IMR-90 (cell line): ENCODE results near the gene EPN2. TPM values are rescaled to one million over a fixed set of nuclear protein-coding genes. Genes with fewer than 3 reads are reported as not detected.
A peak's percentile ranks its signal among the peaks of the same experiment; 100 is the strongest.

Source experiments
- ATAC-seq: fragments of 200-7000 bp; cut with Tn5 transposase; 2 replicates; pipeline ENCODE4 v1.9.1; 2020; ENCODE audit warnings: low read depth, mild to moderate bottlenecking, moderate library complexity
- BruUV-seq: library from RNA; stranded (reverse); fragments of 400-500 nt; replicated peaks from 2 replicates; lab custom pipeline; 2021; lab: Mats Ljungman, UMichigan
- CTCF ChIA-PET: fragments of 300-600 bp; formaldehyde crosslinking; extraction: SDS; loops from one replicate; lab custom pipeline; 2021; ENCODE audit warnings: antibody characterized with exemption; lab: Yijun Ruan, JAX
- POLR2A ChIA-PET: fragments of 300-600 bp; sonication (Branson Sonifier 250); formaldehyde crosslinking; loops from one replicate; lab custom pipeline; 2022; ENCODE audit warnings: antibody characterized with exemption; ENCODE audit not compliant: unreplicated experiment; lab: Charles Lee
- DNase-seq: peaks from one replicate; pipeline ENCODE4 v3.0.0; 2013
- H2AFZ ChIP-seq: replicated peaks from 2 replicates; pipeline ENCODE3; 2013; ENCODE audit warnings: low read length, mild to moderate bottlenecking; ENCODE audit not compliant: poor library complexity
- H2AK5ac ChIP-seq: 2 replicates; pipeline ENCODE4 v1.6.1; 2013; ENCODE audit warnings: low read depth, low read length, inconsistent platforms
- H2AK9ac ChIP-seq: replicated peaks from 2 replicates; pipeline ENCODE3; 2013; ENCODE audit warnings: mild to moderate bottlenecking, low read depth, low read length, moderate library complexity; ENCODE audit not compliant: poor library complexity
- H2BK120ac ChIP-seq: 2 replicates; pipeline ENCODE4 v1.6.1; 2013; ENCODE audit warnings: low read depth, low read length, inconsistent platforms
- H2BK15ac ChIP-seq: 3 replicates; pipeline ENCODE4 v1.6.1; 2013; ENCODE audit warnings: low read depth, low read length, inconsistent platforms
- H2BK20ac ChIP-seq: 2 replicates; pipeline ENCODE4 v1.6.1; 2013; ENCODE audit warnings: low read depth, mild to moderate bottlenecking, inconsistent platforms, low read length, moderate library complexity
- H2BK5ac ChIP-seq: 2 replicates; pipeline ENCODE4 v1.6.1; 2013; ENCODE audit warnings: mild to moderate bottlenecking, low read depth, low read length, inconsistent platforms; ENCODE audit not compliant: poor library complexity, severe bottlenecking
- H3K14ac ChIP-seq: replicated peaks from 2 replicates; pipeline ENCODE4 v1.6.1; 2013; ENCODE audit warnings: low read depth, low read length, inconsistent platforms
- H3K18ac ChIP-seq: 2 replicates; pipeline ENCODE4 v1.6.1; 2013; ENCODE audit warnings: low read depth, low read length, control low read depth
- H3K23ac ChIP-seq: 2 replicates; pipeline ENCODE4 v1.6.1; 2013; ENCODE audit warnings: low read depth, low read length, inconsistent platforms
- H3K27ac ChIP-seq: 2 replicates; pipeline ENCODE4 v1.5.1; 2013; ENCODE audit warnings: mild to moderate bottlenecking, control low read depth, low read length; ENCODE audit not compliant: insufficient read depth
- H3K27me3 ChIP-seq: 2 replicates; pipeline ENCODE4 v1.6.1; 2013; ENCODE audit warnings: low read length; ENCODE audit not compliant: control insufficient read depth, insufficient read depth
- H3K36me3 ChIP-seq: 2 replicates; pipeline ENCODE4 v1.6.1; 2013; ENCODE audit warnings: low read length, mixed read lengths; ENCODE audit not compliant: control insufficient read depth, insufficient read depth
- H3K4ac ChIP-seq: 2 replicates; pipeline ENCODE4 v1.6.1; 2013; ENCODE audit warnings: low read depth, low read length, inconsistent platforms
- H3K4me1 ChIP-seq: 2 replicates; pipeline ENCODE4 v1.6.1; 2013; ENCODE audit warnings: low read length, mixed read lengths; ENCODE audit not compliant: control insufficient read depth, insufficient read depth
- H3K4me2 ChIP-seq: 2 replicates; pipeline ENCODE4 v1.6.1; 2013; ENCODE audit warnings: low read depth, mild to moderate bottlenecking, control low read depth, low read length, moderate library complexity
- H3K4me3 ChIP-seq: 2 replicates; pipeline ENCODE4 v1.5.1; 2013; ENCODE audit warnings: low read depth, mild to moderate bottlenecking, control low read depth, low read length, moderate library complexity; ENCODE audit not compliant: insufficient read depth
- H3K56ac ChIP-seq: 2 replicates; pipeline ENCODE4 v1.6.1; 2013; ENCODE audit warnings: low read length, inconsistent platforms; ENCODE audit not compliant: insufficient read depth; ENCODE audit errors: extremely low read depth
- H3K79me1 ChIP-seq, 2 experiments: 2 replicates each; pipeline ENCODE4 v1.6.1; 2013; ENCODE audit warnings: low read length in 2 of 2, inconsistent platforms in 1 of 2, low read depth in 1 of 2
- H3K9ac ChIP-seq: 2 replicates; pipeline ENCODE4 v1.6.1; 2013; ENCODE audit warnings: low read depth, low read length, control low read depth
- H3K9me1 ChIP-seq: 2 replicates; pipeline ENCODE4 v1.6.1; 2013; ENCODE audit warnings: low read length, inconsistent platforms; ENCODE audit not compliant: insufficient read depth
- H3K9me3 ChIP-seq: 2 replicates; pipeline ENCODE4 v1.6.1; 2013; ENCODE audit warnings: low read length; ENCODE audit not compliant: control insufficient read depth, insufficient read depth
- H4K20me1 ChIP-seq: 2 replicates; pipeline ENCODE4 v1.6.1; 2013; ENCODE audit warnings: low read length, inconsistent platforms; ENCODE audit not compliant: insufficient read depth
- H4K5ac ChIP-seq: 2 replicates; pipeline ENCODE4 v1.6.1; 2013; ENCODE audit warnings: mild to moderate bottlenecking, low read depth, low read length, control low read depth
- H4K8ac ChIP-seq, 2 experiments: 2 replicates each; pipeline ENCODE4 v1.6.1; 2013; ENCODE audit warnings: low read depth in 2 of 2, low read length in 2 of 2, control low read depth in 1 of 2, inconsistent platforms in 1 of 2
- H4K91ac ChIP-seq: 2 replicates; pipeline ENCODE4 v1.6.1; 2013; ENCODE audit warnings: low read depth, low read length, inconsistent platforms; ENCODE audit not compliant: insufficient read depth
- BHLHE40 ChIP-seq: fragments of 150-350 bp; IDR thresholded peaks from 2 replicates; pipeline ENCODE4 v1.6.1; 2016; ENCODE audit warnings: mild to moderate bottlenecking, low read depth, low read length
- CHD1 ChIP-seq: IDR thresholded peaks from 2 replicates; pipeline ENCODE4 v1.6.1; 2012; ENCODE audit warnings: low read depth, low read length, improper control_type of control experiment
- FOS ChIP-seq: fragments of 150-350 bp; IDR thresholded peaks from 2 replicates; pipeline ENCODE4 v1.6.1; 2016; ENCODE audit warnings: low read depth, low read length
- MAFK ChIP-seq: IDR thresholded peaks from 2 replicates; pipeline ENCODE4 v1.6.1; 2012; ENCODE audit warnings: low read depth, low read length, improper control_type of control experiment
- MAZ ChIP-seq: IDR thresholded peaks from 2 replicates; pipeline ENCODE4 v1.6.1; 2012; ENCODE audit warnings: low read depth, mild to moderate bottlenecking, low read length, improper control_type of control experiment, moderate library complexity, borderline replicate concordance
- NFE2L2 ChIP-seq: fragments of 150-350 bp; IDR thresholded peaks from 2 replicates; pipeline ENCODE4 v1.6.1; 2016; ENCODE audit warnings: low read depth, mild to moderate bottlenecking, low read length
- POLR2A ChIP-seq: IDR thresholded peaks from 2 replicates; pipeline ENCODE4 v1.6.1; 2012; ENCODE audit warnings: mild to moderate bottlenecking, low read depth, low read length
- RAD21 ChIP-seq: IDR thresholded peaks from 2 replicates; pipeline ENCODE4 v1.6.1; 2012; ENCODE audit warnings: low read length, improper control_type of control experiment
- RCOR1 ChIP-seq: IDR thresholded peaks from 2 replicates; pipeline ENCODE4 v1.6.1; 2012; ENCODE audit warnings: mild to moderate bottlenecking, low read length, improper control_type of control experiment; ENCODE audit not compliant: insufficient replicate concordance
- RFX5 ChIP-seq: IDR thresholded peaks from 2 replicates; pipeline ENCODE4 v1.8.0; 2012; ENCODE audit warnings: low read depth, mild to moderate bottlenecking, low read length, moderate library complexity
- SMC3 ChIP-seq: fragments of 150-350 bp; IDR thresholded peaks from 2 replicates; pipeline ENCODE4 v1.6.1; 2016; ENCODE audit warnings: low read depth, mild to moderate bottlenecking, antibody characterized with exemption, low read length, moderate library complexity
- WGBS, 2 experiments: methylation state at CpG; one replicate each; pipeline versions ENCODE4 v1.1.5 to v1.1.7; 2013; ENCODE audit warnings: missing lambda C conversion rate in 2 of 2; ENCODE audit not compliant: insufficient read length in 1 of 2; ENCODE audit errors: extremely low coverage in 2 of 2; 5-methylcytosine and 5-hydroxymethylcytosine counted together
- dilution Hi-C: fragments of 300-500 bp; cut with HindIII; formaldehyde crosslinking; loops from one replicate; pipeline ENCODE4 v1.14.3; 2018; ENCODE audit warnings: low sequenced_read_pairs; ENCODE audit not compliant: unreplicated experiment
- in situ Hi-C: fragments of 300-500 bp; cut with MboI; formaldehyde crosslinking; loops from 3 replicates; pipeline ENCODE4 v1.14.3; 2019; ENCODE audit warnings: low sequenced_read_pairs, inconsistent platforms, mixed read lengths
- intact Hi-C: fragments of 100-400 bp; cut with micrococcal nuclease; formaldehyde crosslinking; loops from 2 replicates; pipeline ENCODE4 v1.10.0; 2022
- polyA plus RNA-seq, 3 experiments: library from polyadenylated mRNA; depleted of rRNA; stranded (reverse); fragments of >200 nt; gene quantifications; 2 replicates each; pipeline ENCODE4 v1.2.3, GENCODE V29; 2012; ENCODE audit warnings: low replicate concordance in 1 of 3
- total RNA-seq: library from RNA; depleted of rRNA; stranded (reverse); fragments of >200 nt; gene quantifications from 2 replicates; pipeline ENCODE4 v1.2.3, GENCODE V29; 2012
- TF ChIP-seq, protein P1 (sequence below): fragments of 150-350 bp; IDR thresholded peaks from 2 replicates; pipeline ENCODE4 v1.6.1; 2017; ENCODE audit warnings: mild to moderate bottlenecking, antibody characterized with exemption, low read length, low read depth
- TF ChIP-seq, protein P2 (sequence below): conservative IDR thresholded peaks from 2 replicates; pipeline ENCODE4 v1.5.1; 2012; ENCODE audit warnings: mild to moderate bottlenecking, low read depth, low read length, improper control_type of control experiment
- TF ChIP-seq, protein P3 (sequence below): fragments of 150-350 bp; IDR thresholded peaks from 2 replicates; pipeline ENCODE4 v1.6.1; 2016; ENCODE audit warnings: low read depth, mild to moderate bottlenecking, low read length, moderate library complexity, borderline replicate concordance

The EPN2 gene
- total and polyA plus RNA-seq, 2 of the 4 experiments (the other 2 are of a cell fraction) = 14.9 to 25.3 TPM

DNA sequence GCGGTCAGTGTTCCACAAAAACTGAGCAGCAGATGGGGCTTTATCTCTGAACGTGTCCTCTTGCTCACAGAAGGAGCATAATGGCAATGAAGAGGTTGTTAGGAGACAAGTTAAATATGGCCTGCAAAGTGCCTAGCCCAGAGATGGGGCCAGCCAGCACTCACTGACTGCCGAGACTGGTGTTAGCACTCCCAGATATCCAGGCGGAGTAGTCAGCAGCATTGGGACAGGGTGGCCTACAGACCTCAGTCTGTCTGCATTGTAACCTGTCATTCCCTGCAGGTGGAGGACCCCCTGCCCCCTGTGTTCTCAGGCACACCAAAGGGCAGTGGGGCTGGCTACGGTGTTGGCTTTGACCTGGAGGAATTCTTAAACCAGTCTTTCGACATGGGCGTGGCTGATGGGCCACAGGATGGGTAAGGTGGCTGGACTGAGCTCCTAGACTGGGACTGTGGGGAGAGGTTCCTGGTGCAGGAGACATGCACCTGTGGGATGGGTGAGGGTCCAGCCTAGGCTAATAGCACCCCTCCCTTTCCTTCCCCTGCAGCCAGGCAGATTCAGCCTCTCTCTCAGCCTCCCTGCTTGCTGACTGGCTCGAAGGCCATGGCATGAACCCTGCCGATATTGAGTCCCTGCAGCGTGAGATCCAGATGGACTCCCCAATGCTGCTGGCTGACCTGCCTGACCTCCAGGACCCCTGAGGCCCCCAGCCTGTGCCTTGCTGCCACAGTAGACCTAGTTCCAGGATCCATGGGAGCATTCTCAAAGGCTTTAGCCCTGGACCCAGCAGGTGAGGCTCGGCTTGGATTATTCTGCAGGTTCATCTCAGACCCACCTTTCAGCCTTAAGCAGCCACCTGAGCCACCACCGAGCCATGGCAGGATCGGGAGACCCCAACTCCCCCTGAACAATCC, 145.6 kb downstream of the EPN2 start:
- dilution Hi-C loops (no loop called here), in situ Hi-C loops (no loop called here), intact Hi-C loops (loop anchor here (5.0 kb wide), 1 partner anchor 505 kb away; no protein-coding TSS in a partner anchor)
- no peak overlapping the region for H3K14ac ChIP-seq
- CTCF ChIA-PET = no interaction called here
- H3K9me3 ChIP-seq = no peaks in the 10 kb centered on the region
- no peak overlapping the region for H2AFZ ChIP-seq
- no peak overlapping the region for H3K27ac ChIP-seq
- 83% methylated on average over 7 of the region's 13 CpGs; no CpG with 5 or more reads in 1 of the 2 experiments for WGBS, 2 experiments
- H2BK120ac ChIP-seq = no peak overlapping the region
- H4K91ac ChIP-seq = no peak overlapping the region
- H3K4me3 ChIP-seq = no peak overlapping the region
- BruUV-seq = no TSS peak
- H3K9ac ChIP-seq = no peak overlapping the region
- H3K18ac ChIP-seq = no peak overlapping the region
- H3K56ac ChIP-seq = no peak overlapping the region
- no peak overlapping the region for H3K4ac ChIP-seq
- no peak overlapping the region for H3K23ac ChIP-seq
- peak overlapping the region; percentile 7 for H2AK9ac ChIP-seq
- no peak overlapping the region for H4K8ac ChIP-seq
- H3K4me2 ChIP-seq = no peak overlapping the region
- peaks cover 36% of the 10 kb centered on the region for H4K20me1 ChIP-seq
- DNase-seq (no peak), ATAC-seq (no peak)
- POLR2A ChIA-PET = interaction anchor here (0.5 to 0.8 kb wide), 2 partner anchors 66 to 99 kb away, joined by 3 to 14 read pairs; no protein-coding TSS in a partner anchor
- H3K27me3 ChIP-seq = no peaks in the 10 kb centered on the region
- H2AK5ac ChIP-seq = no peak overlapping the region; the same call in 1 of the 2 replicates
- no peak overlapping the region for H4K5ac ChIP-seq
- no peak overlapping the region for H2BK5ac ChIP-seq
- H2BK15ac ChIP-seq = no peak overlapping the region
- H3K79me1 ChIP-seq = peaks cover 30 to 71% of the 10 kb centered on the region in 2 experiments
- H3K9me1 ChIP-seq = peaks cover 40% of the 10 kb centered on the region
- no peak overlapping the region for H2BK20ac ChIP-seq
- H3K4me1 ChIP-seq = peaks cover 38% of the 10 kb centered on the region
- H3K36me3 ChIP-seq = peaks cover 60% of the 10 kb centered on the region
- TF ChIP-seq, protein P1, sequence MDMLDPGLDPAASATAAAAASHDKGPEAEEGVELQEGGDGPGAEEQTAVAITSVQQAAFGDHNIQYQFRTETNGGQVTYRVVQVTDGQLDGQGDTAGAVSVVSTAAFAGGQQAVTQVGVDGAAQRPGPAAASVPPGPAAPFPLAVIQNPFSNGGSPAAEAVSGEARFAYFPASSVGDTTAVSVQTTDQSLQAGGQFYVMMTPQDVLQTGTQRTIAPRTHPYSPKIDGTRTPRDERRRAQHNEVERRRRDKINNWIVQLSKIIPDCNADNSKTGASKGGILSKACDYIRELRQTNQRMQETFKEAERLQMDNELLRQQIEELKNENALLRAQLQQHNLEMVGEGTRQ = no peak
- no peak for TF ChIP-seq POLR2A
- no peak for TF ChIP-seq RCOR1
- TF ChIP-seq, protein P2, sequence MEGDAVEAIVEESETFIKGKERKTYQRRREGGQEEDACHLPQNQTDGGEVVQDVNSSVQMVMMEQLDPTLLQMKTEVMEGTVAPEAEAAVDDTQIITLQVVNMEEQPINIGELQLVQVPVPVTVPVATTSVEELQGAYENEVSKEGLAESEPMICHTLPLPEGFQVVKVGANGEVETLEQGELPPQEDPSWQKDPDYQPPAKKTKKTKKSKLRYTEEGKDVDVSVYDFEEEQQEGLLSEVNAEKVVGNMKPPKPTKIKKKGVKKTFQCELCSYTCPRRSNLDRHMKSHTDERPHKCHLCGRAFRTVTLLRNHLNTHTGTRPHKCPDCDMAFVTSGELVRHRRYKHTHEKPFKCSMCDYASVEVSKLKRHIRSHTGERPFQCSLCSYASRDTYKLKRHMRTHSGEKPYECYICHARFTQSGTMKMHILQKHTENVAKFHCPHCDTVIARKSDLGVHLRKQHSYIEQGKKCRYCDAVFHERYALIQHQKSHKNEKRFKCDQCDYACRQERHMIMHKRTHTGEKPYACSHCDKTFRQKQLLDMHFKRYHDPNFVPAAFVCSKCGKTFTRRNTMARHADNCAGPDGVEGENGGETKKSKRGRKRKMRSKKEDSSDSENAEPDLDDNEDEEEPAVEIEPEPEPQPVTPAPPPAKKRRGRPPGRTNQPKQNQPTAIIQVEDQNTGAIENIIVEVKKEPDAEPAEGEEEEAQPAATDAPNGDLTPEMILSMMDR = no peak
- no peak for TF ChIP-seq MAZ
- no peak for TF ChIP-seq NFE2L2
- TF ChIP-seq, protein P3, sequence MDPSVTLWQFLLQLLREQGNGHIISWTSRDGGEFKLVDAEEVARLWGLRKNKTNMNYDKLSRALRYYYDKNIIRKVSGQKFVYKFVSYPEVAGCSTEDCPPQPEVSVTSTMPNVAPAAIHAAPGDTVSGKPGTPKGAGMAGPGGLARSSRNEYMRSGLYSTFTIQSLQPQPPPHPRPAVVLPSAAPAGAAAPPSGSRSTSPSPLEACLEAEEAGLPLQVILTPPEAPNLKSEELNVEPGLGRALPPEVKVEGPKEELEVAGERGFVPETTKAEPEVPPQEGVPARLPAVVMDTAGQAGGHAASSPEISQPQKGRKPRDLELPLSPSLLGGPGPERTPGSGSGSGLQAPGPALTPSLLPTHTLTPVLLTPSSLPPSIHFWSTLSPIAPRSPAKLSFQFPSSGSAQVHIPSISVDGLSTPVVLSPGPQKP = no peak
- TF ChIP-seq SMC3 = no peak
- TF ChIP-seq MAFK = no peak
- TF ChIP-seq CHD1 = no peak
- TF ChIP-seq FOS = no peak
- TF ChIP-seq RAD21 = no peak
- TF ChIP-seq RFX5 = no peak
- TF ChIP-seq BHLHE40 = no peak
